GM21381 (cell line): ENCODE data around the gene CRPPA.
"Not testable (repeated sequence)": the region's sequence is repeated elsewhere in the genome, so short reads cannot be mapped to it uniquely, and the experiment has no call there.

Experiments
- ATAC-seq: cut with Tn5 transposase; IDR thresholded peaks from one replicate; pipeline ENCODE4 v1.9.1; 2021; ENCODE audit warnings: mild to moderate bottlenecking, moderate library complexity; ENCODE audit not compliant: unreplicated experiment

The CRPPA gene

GRCh38 chr7:16421333-16422102 is at the start of gene CRPPA:
TSS of gene CRPPA (minus strand) at chr7:16421538. CDS start at chr7:16421322, 216 bp downstream.
- peak; percentile 35 for ATAC-seq

GRCh38 chr7:16465469-16466361 is 44.4 kb upstream of the CRPPA start, which contains the start of gene SOSTDC1:
TSS of gene SOSTDC1 (minus strand) at chr7:16465738. CDS start at chr7:16465668, 70 bp downstream.
- ATAC-seq = no peak

GRCh38 chr7:16463949-16464715 is 42.8 kb upstream of the CRPPA start:
- ATAC-seq = no peak

DNA sequence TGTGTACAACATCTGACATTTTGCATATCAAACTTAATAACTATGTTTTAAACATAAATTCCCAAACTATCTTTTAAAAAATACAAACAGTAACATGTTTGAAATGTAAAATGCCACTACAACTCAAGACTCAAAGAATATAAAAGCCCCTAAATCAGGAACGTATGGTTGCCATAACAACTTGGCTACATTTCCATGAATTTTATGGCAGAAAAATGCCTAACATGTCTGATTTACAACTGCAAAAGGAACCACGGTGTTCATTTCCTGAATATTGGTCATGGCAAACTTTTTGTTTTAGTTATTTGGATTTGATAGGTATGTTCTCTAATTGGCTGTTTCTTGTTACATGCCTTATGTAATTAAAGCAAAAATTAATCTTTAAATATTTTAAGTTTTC is 42.2 kb upstream of the CRPPA start:
- no peak for ATAC-seq

GRCh38 chr7:16462431-16462889 is 41.1 kb upstream of the CRPPA start:
- no peak for ATAC-seq

GRCh38 chr7:16460789-16461493 is 39.6 kb upstream of the CRPPA start:
- ATAC-seq = no peak

DNA sequence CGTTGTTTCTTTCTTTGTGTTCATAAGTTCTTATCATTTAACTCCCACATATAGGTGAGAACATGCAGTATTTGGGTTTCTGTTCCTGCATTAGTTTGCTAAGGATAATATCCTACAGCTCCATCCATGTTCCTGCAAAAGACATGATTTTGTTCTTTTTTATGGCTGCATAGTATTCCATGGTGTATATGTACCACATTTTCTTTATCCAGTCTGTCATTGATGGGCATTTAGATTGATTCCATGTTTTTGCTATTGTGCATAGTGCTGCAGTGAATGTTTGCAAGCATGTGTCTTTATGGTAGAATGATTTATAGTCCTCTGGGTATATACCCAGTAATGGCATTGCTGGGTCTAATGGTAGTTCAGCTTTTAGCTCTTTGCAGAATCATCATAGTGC is 35.0 kb upstream of the CRPPA start:
- ATAC-seq = not testable (repeated sequence)

- ATAC-seq = no peak
Observed at GRCh38 chr7:16455591-16455990, 34.3 kb upstream of the CRPPA start.

DNA sequence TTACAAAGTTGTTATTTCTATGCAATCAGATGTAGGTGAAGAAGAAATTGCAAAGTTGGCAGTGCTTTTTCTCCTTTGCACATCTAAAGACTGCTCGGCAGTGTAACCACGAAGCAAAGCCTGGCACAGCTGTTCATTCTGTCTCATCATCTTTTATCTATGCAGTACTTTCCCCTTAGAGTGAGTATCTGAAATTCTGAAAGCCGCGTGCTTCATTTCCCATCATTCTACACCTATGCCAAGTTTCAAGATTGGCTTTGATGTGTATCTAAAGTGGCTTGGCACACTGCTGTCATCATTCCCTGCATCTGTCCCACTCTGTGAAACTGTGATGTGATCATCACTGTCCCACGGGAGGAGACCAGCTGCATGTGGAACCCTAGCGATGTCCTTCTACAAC is 29.0 kb upstream of the CRPPA start:
- ATAC-seq = no peak

DNA sequence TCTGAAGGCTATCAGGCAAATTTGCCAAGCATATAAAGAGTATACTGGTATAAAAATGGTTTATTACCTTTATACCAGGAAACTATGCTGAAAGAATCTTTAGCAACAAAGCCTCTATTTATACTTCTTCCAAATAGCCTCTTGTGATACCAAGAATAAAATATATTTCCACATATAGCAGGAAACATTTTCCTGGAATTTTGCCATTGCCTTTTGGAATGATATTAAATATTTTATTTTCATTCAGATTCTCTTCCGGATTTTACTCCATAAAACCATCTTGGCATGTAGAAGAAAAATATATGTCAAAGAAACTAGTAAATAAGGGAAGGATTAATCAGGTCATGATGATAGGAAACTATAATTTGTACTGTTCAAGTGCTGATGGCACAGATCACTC is 26.5 kb upstream of the CRPPA start:
- ATAC-seq = no peak

DNA sequence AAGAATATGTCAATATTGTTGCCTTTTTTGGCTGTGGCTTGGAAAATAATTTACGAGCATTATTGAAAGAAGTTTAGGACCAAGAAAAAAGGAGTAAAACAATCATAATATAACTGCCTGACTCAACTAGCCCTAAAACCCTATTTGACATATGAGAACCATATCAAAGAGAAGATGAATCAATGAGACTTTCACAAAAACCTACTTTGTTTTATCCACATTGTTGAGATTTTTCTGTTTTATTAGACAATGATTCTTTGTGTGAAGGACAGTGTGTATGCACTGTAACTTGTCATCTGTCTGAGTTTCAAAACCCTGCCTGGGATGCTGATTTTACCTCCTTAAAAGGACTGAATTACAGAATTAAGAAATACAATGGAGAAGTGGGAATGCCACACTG is 25.2 kb upstream of the CRPPA start:
- ATAC-seq = no peak

- ATAC-seq = not testable (repeated sequence)
Observed at GRCh38 chr7:16443871-16444270, 22.5 kb upstream of the CRPPA start.

- no peak for ATAC-seq
Observed at GRCh38 chr7:16438988-16439387, 17.6 kb upstream of the CRPPA start.

DNA sequence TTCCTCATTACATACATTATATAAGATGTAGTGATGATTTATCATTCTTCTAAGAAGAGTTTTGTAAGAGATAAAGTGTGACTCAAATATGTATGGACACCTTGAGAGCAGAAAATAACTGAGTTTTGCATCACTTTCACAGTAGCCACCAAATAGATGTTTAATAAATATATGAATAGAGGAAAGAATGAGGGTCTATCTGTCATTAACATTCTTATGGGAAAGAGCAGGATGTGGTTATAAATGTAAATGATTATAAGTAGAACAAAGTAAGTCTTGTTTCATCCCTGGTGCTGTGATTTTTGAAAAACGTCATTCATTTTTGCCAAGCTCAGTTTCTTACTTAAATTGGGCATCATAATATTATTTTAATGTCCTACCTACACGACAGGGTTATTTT is 15.0 kb upstream of the CRPPA start:
- no peak for ATAC-seq

- ATAC-seq = no peak
Observed at GRCh38 chr7:16433568-16434122, 12.3 kb upstream of the CRPPA start.

GRCh38 chr7:16432425-16432731 is 11.0 kb upstream of the CRPPA start:
- ATAC-seq = no peak

GRCh38 chr7:16431646-16432424 is 10.5 kb upstream of the CRPPA start:
- no peak for ATAC-seq

DNA sequence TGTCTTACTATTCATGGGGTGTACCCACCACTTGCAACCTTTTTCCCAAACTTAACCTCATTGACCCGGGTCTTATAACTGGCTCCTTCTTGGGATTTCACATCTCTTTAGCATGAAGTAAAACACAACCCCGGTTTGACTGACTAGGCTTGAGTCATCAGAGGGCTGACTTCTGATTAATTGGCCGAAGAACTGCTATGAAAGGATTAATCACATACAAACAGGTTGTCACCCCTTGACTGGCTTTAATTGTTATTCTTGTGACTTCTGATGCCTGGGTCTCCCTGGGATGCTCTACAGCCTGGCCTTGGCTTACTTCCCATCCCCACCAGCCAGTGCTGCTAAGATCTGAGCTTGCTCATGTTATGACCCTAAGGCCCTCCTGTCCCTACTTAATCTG is 8.8 kb upstream of the CRPPA start:
- ATAC-seq = no peak

DNA sequence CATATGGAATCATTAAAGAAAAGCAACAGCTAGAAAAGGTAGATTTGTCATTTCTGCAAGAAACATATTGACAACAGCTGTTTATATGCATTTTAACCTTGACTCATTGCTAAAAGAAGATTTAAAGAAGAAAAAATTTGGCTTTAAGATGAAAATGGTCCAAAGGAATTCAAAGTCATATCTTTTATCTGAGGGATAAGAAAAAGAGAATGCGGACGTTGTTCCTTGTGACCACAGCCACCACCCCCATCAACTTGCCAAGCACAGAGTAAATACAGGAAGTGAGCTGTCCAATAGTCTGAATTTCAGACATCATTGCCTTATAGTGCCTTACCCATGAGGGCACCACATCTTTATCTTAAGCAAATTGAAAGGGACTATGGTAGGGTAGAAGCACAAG is 7.3 kb upstream of the CRPPA start:
- no peak for ATAC-seq

GRCh38 chr7:16428182-16428581 is 6.8 kb upstream of the CRPPA start:
- no peak for ATAC-seq
